Mesothelial cell of epicardium (in vitro differentiated cells): Measurements from ENCODE around the gene KCNN1. TPM values are rescaled to one million over a fixed set of nuclear protein-coding genes. Genes with fewer than 3 reads are reported as not detected.
A peak's percentile ranks its signal among the peaks of the same experiment; 100 is the strongest.

Experiments used
- DNase-seq, 2 experiments: peaks; one replicate each; pipeline ENCODE4 v3.0.0; 2021; ENCODE audit warnings: low spot score in 2 of 2; ENCODE audit not compliant: unreplicated experiment in 2 of 2
- H3K27ac Mint-ChIP-seq: 2 replicates; pipeline ENCODE4 v1.8.0; 2021; ENCODE audit warnings: mixed read lengths
- H3K27me3 Mint-ChIP-seq: 2 replicates; pipeline ENCODE4 v1.8.0; 2021; ENCODE audit warnings: low read depth, mixed read lengths
- H3K36me3 Mint-ChIP-seq: 2 replicates; pipeline ENCODE4 v1.8.0; 2021; ENCODE audit warnings: mixed read lengths
- H3K4me1 Mint-ChIP-seq: 2 replicates; pipeline ENCODE4 v1.8.0; 2021; ENCODE audit warnings: mixed read lengths
- H3K4me3 Mint-ChIP-seq: 2 replicates; pipeline ENCODE4 v1.8.0; 2021; ENCODE audit warnings: mild to moderate bottlenecking, moderate library complexity, mixed read lengths
- H3K9me3 Mint-ChIP-seq: 2 replicates; pipeline ENCODE4 v1.8.0; 2021; ENCODE audit warnings: mixed read lengths
- total RNA-seq: library from RNA; stranded (reverse); gene quantifications from 3 replicates; pipeline ENCODE4 v1.2.1, GENCODE V29; 2021
- TF ChIP-seq, protein P1 (sequence below): fragments of 200-600 bp; sonication (generic); IDR thresholded peaks from one replicate; pipeline ENCODE4 v1.5.0; 2021; ENCODE audit warnings: antibody characterized with exemption; ENCODE audit not compliant: unreplicated experiment

Gene KCNN1
- total RNA-seq, 1 donor from 2014 or later, result 20.3 TPM

GRCh38 chr19:17953869-17954268, 13.0 kb upstream of the KCNN1 start:
- DNase-seq, result no peak
- H3K36me3 Mint-ChIP-seq, result no peaks in the 10 kb centered on the region
- H3K27ac Mint-ChIP-seq, result no peak overlapping the region
- H3K27me3 Mint-ChIP-seq, result peaks cover 69% of the 10 kb centered on the region
- H3K4me3 Mint-ChIP-seq, result peak overlapping the region; percentile 68
- H3K9me3 Mint-ChIP-seq, result no peaks in the 10 kb centered on the region
- TF ChIP-seq, protein P1, sequence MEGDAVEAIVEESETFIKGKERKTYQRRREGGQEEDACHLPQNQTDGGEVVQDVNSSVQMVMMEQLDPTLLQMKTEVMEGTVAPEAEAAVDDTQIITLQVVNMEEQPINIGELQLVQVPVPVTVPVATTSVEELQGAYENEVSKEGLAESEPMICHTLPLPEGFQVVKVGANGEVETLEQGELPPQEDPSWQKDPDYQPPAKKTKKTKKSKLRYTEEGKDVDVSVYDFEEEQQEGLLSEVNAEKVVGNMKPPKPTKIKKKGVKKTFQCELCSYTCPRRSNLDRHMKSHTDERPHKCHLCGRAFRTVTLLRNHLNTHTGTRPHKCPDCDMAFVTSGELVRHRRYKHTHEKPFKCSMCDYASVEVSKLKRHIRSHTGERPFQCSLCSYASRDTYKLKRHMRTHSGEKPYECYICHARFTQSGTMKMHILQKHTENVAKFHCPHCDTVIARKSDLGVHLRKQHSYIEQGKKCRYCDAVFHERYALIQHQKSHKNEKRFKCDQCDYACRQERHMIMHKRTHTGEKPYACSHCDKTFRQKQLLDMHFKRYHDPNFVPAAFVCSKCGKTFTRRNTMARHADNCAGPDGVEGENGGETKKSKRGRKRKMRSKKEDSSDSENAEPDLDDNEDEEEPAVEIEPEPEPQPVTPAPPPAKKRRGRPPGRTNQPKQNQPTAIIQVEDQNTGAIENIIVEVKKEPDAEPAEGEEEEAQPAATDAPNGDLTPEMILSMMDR, result no peak
- H3K4me1 Mint-ChIP-seq, result peaks cover 35% of the 10 kb centered on the region

DNA sequence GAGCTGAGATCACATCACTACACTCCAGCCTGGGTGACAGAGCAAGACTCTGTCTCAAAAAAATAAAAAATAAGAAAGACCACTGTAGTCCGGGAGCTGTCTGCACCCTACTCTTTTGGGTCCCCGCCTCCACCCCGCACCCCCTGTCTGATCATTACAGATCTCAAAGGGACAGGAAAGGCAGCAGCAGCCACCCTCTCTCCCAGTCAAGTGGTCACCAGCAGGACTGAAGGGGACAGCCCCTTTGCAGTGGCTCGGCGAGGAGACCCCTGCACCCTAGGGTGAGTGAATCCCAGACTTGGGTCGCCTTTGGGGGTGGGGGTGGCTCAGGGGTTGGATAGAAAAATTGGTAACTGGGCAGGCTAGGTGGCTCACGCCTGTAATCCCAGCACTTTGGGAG, 12.5 kb upstream of the KCNN1 start:
- Mint-ChIP-seq H3K36me3 (no peaks in the 10 kb centered on the region), H3K9me3 (no peaks in the 10 kb centered on the region), H3K27me3 (peaks cover 66% of the 10 kb centered on the region), H3K4me3 (no peak overlapping the region), H3K4me1 (peaks cover 32% of the 10 kb centered on the region), H3K27ac (no peak overlapping the region)
- TF ChIP-seq, protein P1, result no peak
- DNase-seq, result no peak

DNA sequence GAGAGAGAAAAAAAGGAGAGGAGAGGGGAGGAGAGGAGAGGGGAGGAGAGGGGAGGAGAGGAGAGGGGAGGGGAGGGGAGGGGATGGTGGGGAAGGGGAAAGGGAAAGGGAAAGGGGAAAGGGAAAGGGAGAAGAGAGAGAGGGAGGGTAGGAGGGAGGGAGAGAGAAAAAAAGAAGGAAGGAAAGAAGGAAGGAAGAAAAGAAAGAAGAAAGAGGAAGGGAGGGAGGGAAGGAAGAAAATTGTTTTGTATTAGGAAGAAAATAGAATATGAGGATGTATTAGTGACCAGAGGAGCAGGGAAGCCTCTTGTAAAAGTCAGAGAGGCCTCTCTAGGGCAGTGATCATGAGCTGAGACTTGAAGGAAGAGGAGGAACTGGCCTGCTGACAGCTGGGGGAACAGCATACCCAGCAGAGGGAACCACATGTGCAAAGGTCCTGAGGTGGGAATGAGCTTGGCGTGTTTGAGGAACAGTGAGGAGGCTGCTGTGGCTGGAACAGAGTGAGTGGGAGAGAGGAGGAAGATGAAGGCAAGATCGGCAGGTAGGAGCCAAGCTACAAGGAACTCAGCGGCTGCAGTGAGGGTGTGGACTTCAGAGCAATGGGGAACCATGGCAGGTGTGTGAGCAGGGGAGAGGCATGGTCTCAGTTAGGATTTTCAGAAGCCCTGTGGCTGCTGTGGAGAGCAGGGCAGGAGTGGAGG, 9.6 kb upstream of the KCNN1 start:
- H3K36me3 Mint-ChIP-seq, result no peaks in the 10 kb centered on the region
- H3K27ac Mint-ChIP-seq, result no peak overlapping the region
- H3K4me1 Mint-ChIP-seq, result peaks cover 11% of the 10 kb centered on the region
- DNase-seq, result no peak
- H3K4me3 Mint-ChIP-seq, result no peak overlapping the region
- peaks cover 52% of the 10 kb centered on the region for H3K27me3 Mint-ChIP-seq
- H3K9me3 Mint-ChIP-seq, result no peaks in the 10 kb centered on the region
- TF ChIP-seq, protein P1, result no peak

DNA sequence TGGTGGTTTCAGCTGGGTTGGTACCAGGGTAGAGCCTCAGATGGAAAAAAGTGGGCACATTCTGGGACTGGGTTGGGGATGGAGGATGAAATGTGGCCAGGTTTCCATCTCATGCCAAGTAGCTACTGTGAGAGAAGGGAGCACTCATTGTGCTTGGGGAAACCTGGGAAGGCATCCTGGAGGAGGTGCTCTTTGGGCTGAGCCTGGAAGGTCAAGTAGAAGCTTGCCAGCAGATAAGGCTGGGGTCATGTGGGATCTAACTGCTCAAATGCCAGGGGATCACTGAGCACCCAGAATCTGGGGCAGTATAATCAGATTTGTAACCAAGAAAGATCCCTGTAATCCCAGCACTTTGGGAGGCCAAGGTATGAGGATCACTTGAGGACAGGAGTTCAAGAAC, 9.0 kb upstream of the KCNN1 start:
- H3K27me3 Mint-ChIP-seq, result peaks cover 48% of the 10 kb centered on the region

GRCh38 chr19:17963936-17964691, 2.8 kb upstream of the KCNN1 start:
- Mint-ChIP-seq H3K4me1 (peaks cover 11% of the 10 kb centered on the region), H3K27ac (no peak overlapping the region), H3K4me3 (no peak overlapping the region), H3K36me3 (peaks cover 3% of the 10 kb centered on the region), H3K27me3 (peaks cover 57% of the 10 kb centered on the region), H3K9me3 (no peaks in the 10 kb centered on the region)
- TF ChIP-seq, protein P1, result no peak
- no peak for DNase-seq

More for the DNA sequence above, 9.0 kb upstream of the KCNN1 start:
- TF ChIP-seq, protein P1, result no peak
- no peak for DNase-seq
- Mint-ChIP-seq H3K36me3 (no peaks in the 10 kb centered on the region), H3K27ac (no peak overlapping the region), H3K4me1 (peaks cover 10% of the 10 kb centered on the region), H3K4me3 (no peak overlapping the region), H3K9me3 (no peaks in the 10 kb centered on the region)
